Keratinocyte (primary cell): ENCODE results near the gene MALAT1.

Experiments
- CTCF ChIP-seq, 3 experiments: IDR thresholded peaks in 1 of 3; conservative IDR thresholded peaks in 1 of 3; optimal IDR thresholded peaks in 1 of 3; 2 replicates in 2 of 3; 3 replicates in 1 of 3; pipeline versions ENCODE3 to v1.5.1; 2011; ENCODE audit warnings: low read length in 3 of 3, mild to moderate bottlenecking in 3 of 3, moderate library complexity in 2 of 3, control low read depth in 1 of 3, inconsistent platforms in 1 of 3; ENCODE audit not compliant: insufficient read depth in 2 of 3; ENCODE audit errors: extremely low read depth in 1 of 3
- EZH2 ChIP-seq: IDR thresholded peaks from one replicate; pipeline ENCODE4 v1.6.1; 2012; ENCODE audit warnings: inconsistent platforms, mild to moderate bottlenecking, low read length, moderate library complexity

GRCh38 chr11:65501472-65502273, 2.8 kb downstream of the MALAT1 start:
- TF ChIP-seq CTCF (optimal IDR thresholded peaks at IDR 0.05 in 1 of 3, IDR thresholded peaks at IDR 0.05 in 1 of 3, conservative IDR thresholded peaks at IDR 0.05 in 1 of 3; ENCODE audit: extremely low read depth in 1 of 3, insufficient read depth in 2 of 3, low read length in 3 of 3) (no peak), EZH2 (no peak)
